Effector memory CD4-positive, alpha-beta T cell (primary cell): Measurements from ENCODE around the gene EGFR.

ENCODE experiments used
- DNase-seq, 3 donors: peaks; one replicate each; pipeline ENCODE4 v3.0.0-alpha.2; 2020
- H3K27ac ChIP-seq: 2 replicates; pipeline ENCODE4 v1.7.0; 2013; ENCODE audit warnings: mild to moderate bottlenecking, low read length, moderate library complexity; ENCODE audit not compliant: insufficient read depth, poor library complexity, severe bottlenecking
- H3K27me3 ChIP-seq: replicated peaks from 2 replicates; pipeline ENCODE4 v1.7.0; 2013; ENCODE audit warnings: mild to moderate bottlenecking, low read length; ENCODE audit not compliant: insufficient read depth, control insufficient read depth, poor library complexity, severe bottlenecking
- H3K36me3 ChIP-seq: 2 replicates; pipeline ENCODE4 v1.7.0; 2013; ENCODE audit warnings: mild to moderate bottlenecking, low read length, moderate library complexity; ENCODE audit not compliant: control insufficient read depth, insufficient read depth
- H3K4me1 ChIP-seq: 2 replicates; pipeline ENCODE4 v1.7.0; 2013; ENCODE audit warnings: low read length, mild to moderate bottlenecking; ENCODE audit not compliant: control insufficient read depth, insufficient read depth, poor library complexity, severe bottlenecking
- H3K4me3 ChIP-seq: 2 replicates; pipeline ENCODE4 v1.7.0; 2013; ENCODE audit warnings: low read length, low read depth, mild to moderate bottlenecking; ENCODE audit not compliant: insufficient read depth, poor library complexity, severe bottlenecking
- H3K9me3 ChIP-seq: 2 replicates; pipeline ENCODE4 v1.7.0; 2013; ENCODE audit warnings: mild to moderate bottlenecking, low read length, moderate library complexity; ENCODE audit not compliant: control insufficient read depth

Gene EGFR

DNA sequence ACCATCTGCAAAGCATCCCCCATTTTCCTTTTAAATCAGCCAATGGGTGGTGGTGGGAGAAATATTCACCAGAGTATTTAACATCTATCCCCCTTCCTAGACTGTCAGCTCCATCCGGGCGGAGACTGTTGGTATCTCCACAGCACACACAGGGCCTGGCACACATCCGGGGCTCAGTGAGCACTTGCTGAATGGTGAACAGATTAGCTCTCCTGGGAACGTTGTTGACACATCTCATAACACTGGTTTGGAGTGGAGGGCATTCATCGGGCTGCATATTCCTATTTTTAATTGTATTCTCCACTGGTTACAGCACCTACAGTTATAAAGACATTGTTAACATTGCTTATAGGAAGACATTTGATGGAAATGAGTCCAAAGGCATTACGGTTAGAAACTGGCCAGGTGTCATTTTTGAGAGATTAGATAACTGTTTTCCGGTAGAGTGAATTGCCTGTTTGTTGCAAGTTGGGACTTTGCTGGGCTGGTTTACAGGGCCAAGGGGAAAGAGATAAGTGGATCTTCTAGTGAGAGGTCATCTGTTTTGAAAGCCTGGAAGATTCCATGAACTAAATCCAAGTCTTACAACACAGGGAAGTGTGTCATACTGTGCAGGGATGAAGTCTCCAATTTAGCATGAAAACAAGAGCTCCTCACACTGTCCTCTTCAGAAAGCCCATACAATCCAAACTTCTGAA, 101.8 kb downstream of the EGFR start:
- Histone ChIP-seq H3K36me3 (no peaks in the 10 kb centered on the region), H3K4me1 (no peaks in the 10 kb centered on the region), H3K27ac (no peak overlapping the region), H3K9me3 (no peaks in the 10 kb centered on the region), H3K4me3 (no peak overlapping the region), H3K27me3 (no peaks in the 10 kb centered on the region)
- DNase-seq, result no peak

DNA sequence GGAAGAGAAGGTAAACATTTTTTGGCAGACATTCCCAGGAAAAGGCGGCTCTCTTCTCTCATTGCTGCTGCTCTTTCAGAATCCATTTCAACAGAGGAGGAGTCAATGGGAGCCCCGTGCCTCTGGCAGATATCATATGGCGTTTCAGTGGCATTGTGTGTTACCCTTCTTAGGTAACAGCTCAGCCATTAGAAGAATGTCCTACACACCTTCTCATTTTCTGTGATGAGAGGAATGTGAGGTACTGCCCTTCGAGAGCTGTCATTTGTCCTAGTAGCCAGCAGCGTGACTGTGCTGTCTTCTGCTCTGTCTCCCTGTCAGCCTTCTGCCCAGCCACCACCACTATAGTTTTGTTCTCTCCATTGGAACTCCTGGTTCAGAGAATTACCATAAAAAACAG, 102.4 kb downstream of the EGFR start:
- Histone ChIP-seq H3K4me3 (no peak overlapping the region), H3K4me1 (no peaks in the 10 kb centered on the region), H3K9me3 (no peaks in the 10 kb centered on the region), H3K27ac (no peak overlapping the region), H3K36me3 (no peaks in the 10 kb centered on the region), H3K27me3 (no peaks in the 10 kb centered on the region)
- no peak for DNase-seq

- Histone ChIP-seq H3K27ac (no peak overlapping the region), H3K4me1 (no peaks in the 10 kb centered on the region)
Measured at GRCh38 chr7:55122263-55122662, 103.4 kb downstream of the EGFR start.

GRCh38 chr7:55124989-55125875, 106.4 kb downstream of the EGFR start:
- Histone ChIP-seq H3K27me3 (no peaks in the 10 kb centered on the region), H3K27ac (no peak overlapping the region), H3K36me3 (no peaks in the 10 kb centered on the region), H3K9me3 (no peaks in the 10 kb centered on the region), H3K4me3 (no peak overlapping the region), H3K4me1 (no peaks in the 10 kb centered on the region)
- DNase-seq, result no peak

More at GRCh38 chr7:55122263-55122662, 103.4 kb downstream of the EGFR start:
- H3K27me3 ChIP-seq, result no peaks in the 10 kb centered on the region
- no peak for DNase-seq
- H3K36me3 ChIP-seq, result no peaks in the 10 kb centered on the region
- H3K4me3 ChIP-seq, result no peak overlapping the region
- H3K9me3 ChIP-seq, result no peaks in the 10 kb centered on the region

DNA sequence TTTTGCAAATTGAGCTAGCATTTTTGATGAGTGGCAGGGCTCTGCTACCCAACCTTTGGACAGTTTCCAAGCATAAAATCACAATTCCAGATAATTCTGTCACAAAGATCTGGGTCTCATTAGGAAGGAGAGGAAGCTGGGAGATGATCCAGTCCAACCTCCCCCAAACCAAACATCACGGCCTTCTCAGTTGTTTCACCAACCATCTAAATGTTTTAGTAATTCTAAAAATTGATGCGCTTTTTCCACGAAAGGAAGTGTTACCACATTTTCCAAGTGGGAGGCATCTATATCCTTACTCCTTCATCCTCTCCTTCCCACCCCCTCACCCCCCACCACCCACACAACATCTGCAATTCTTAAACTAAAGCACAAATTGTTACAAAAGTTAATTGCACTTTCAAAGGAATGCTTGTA, 108.3 kb downstream of the EGFR start:
- no peak overlapping the region for H3K4me3 ChIP-seq
- DNase-seq, result no peak
- H3K9me3 ChIP-seq, result no peaks in the 10 kb centered on the region
- H3K27me3 ChIP-seq, result no peaks in the 10 kb centered on the region
- H3K27ac ChIP-seq, result no peak overlapping the region
- H3K36me3 ChIP-seq, result no peaks in the 10 kb centered on the region
- H3K4me1 ChIP-seq, result no peaks in the 10 kb centered on the region

DNA sequence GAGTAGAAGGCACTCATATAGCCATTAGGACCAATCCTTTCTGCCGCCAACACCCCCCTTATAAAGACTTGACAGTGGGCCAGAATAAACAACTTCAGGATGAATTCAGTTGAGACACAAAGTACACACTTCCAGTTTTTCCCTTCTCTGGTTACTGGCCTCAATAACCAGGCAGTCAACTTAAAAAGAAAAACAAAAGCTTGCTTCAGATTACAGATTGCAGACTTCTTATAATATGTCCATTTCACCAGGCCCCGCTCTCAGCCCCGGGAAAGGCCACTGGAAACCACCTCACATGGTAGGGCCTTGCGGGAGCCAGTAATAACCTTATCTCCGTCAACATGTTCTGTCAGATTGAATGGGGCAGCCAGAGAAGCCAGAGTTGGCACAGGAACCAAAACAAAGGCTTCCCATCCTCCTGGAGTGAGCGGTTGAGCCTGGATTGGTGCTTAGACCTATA, 108.8 kb downstream of the EGFR start:
- Histone ChIP-seq H3K27me3 (no peaks in the 10 kb centered on the region), H3K36me3 (no peaks in the 10 kb centered on the region), H3K4me1 (no peaks in the 10 kb centered on the region), H3K9me3 (no peaks in the 10 kb centered on the region), H3K4me3 (no peak overlapping the region), H3K27ac (no peak overlapping the region)
- DNase-seq, result no peak

DNA sequence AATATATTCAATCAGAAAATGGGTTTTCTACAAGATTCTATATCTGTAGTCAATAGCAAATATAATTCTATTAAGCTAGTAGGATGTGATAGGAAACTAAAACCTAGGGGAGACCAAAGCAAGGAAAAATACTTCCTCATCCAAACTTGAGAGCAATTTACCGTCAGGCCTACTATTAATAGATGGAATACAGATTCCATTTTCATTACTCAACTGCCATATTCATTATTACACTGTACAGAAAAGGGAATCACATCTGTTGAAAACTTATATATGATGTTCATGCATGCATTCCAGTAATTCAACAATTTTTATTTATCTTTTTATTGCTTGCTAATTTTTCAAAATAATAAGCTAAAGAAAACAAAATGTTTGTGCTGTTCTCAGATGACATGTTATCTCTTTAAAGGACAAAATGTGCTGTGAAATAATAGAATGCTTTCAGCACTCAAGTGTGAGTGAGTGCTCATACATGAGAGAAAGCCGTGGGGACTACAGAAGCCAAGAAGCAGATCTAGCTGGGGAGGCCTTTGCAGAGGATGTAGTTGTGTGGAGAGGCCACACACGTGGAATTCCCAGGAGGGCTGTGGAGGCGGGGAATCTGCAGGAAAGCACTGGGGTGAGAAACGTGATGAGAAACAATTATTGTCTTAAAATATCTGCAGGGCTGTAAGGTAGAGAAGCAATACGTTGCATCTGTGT, 110.0 kb downstream of the EGFR start:
- H3K27ac ChIP-seq, result no peak overlapping the region
- H3K4me3 ChIP-seq, result no peak overlapping the region
- no peaks in the 10 kb centered on the region for H3K4me1 ChIP-seq
- DNase-seq, result no peak
- no peaks in the 10 kb centered on the region for H3K9me3 ChIP-seq
- H3K27me3 ChIP-seq, result no peaks in the 10 kb centered on the region
- no peaks in the 10 kb centered on the region for H3K36me3 ChIP-seq

- H3K4me1 ChIP-seq, result no peaks in the 10 kb centered on the region
- no peak overlapping the region for H3K4me3 ChIP-seq
- H3K27ac ChIP-seq, result no peak overlapping the region
- no peaks in the 10 kb centered on the region for H3K9me3 ChIP-seq
- DNase-seq, result no peak
- no peaks in the 10 kb centered on the region for H3K27me3 ChIP-seq
- no peaks in the 10 kb centered on the region for H3K36me3 ChIP-seq
Measured at GRCh38 chr7:55129541-55130394, 111.0 kb downstream of the EGFR start.

DNA sequence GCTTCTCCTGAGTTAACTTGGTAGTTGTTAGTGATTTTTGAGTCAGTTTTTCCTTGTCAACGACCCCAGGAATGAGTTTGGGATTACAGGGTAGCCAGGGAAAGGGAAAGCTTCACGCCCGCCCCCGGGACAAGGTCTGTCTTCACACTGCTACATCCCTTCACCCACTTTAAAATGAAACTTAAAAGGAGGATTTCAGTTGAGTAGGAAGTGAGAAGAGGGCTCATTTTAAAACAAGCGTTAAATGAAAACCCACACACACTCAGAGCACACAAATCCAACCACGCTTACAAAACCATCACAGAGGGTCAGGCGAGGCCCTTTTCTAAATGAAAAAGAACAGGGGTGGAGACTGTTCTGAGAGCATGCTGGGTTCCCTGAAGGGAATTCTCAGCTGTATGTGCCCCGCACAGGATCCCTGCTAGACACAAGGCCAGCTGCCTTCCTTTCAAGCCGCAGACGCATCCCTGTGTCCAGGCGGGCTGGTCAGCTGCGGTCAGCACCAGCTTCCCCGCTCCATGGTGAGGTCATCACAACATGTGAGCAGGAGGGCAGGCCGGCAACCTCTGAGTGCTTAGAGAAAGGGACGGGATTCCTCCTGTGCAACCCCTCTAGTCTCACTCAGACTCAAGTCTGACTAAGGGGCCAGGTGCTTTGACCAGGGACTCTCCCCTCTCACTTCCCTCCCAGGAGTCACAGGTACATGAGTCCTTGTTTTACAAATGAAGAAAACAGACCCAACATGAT, 111.8 kb downstream of the EGFR start:
- Histone ChIP-seq H3K4me3 (no peak overlapping the region), H3K27ac (no peak overlapping the region)
- no peak for DNase-seq

More for the DNA sequence above, 111.8 kb downstream of the EGFR start:
- no peaks in the 10 kb centered on the region for H3K27me3 ChIP-seq
- H3K4me1 ChIP-seq, result no peaks in the 10 kb centered on the region
- no peaks in the 10 kb centered on the region for H3K9me3 ChIP-seq
- H3K36me3 ChIP-seq, result no peaks in the 10 kb centered on the region
